ENCODE measurements around the gene ZCCHC9.

GRCh38 chr5:81314581-81314980 is 13.2 kb downstream of the ZCCHC9 start:
- TF ChIP-seq CTCF (IDR thresholded peaks at IDR 0.05) = no peak
- TF ChIP-seq POLR2A (IDR thresholded peaks at IDR 0.05) = no peak

Measured in Peyer's patch (tissue), 4 donors.